Osteoblast (primary cell): Measurements from ENCODE around the gene TMCC1. TPM values are rescaled to one million over a fixed set of nuclear protein-coding genes. Genes with fewer than 3 reads are reported as not detected.

Source experiments
- DNase-seq: peaks from one replicate; pipeline ENCODE4 v3.0.0; 2011; ENCODE audit warnings: low spot score, mixed read lengths; ENCODE audit not compliant: insufficient read length; ENCODE audit errors: missing footprints
- H2AFZ ChIP-seq: 2 replicates; pipeline ENCODE4 v1.6.0; 2011; ENCODE audit warnings: mild to moderate bottlenecking, low read length
- H3K27ac ChIP-seq: 2 replicates; pipeline ENCODE4 v1.5.1; 2011; ENCODE audit warnings: mild to moderate bottlenecking, low read depth, low read length, moderate library complexity
- H3K27me3 ChIP-seq: 2 replicates; pipeline ENCODE4 v1.6.0; 2012; ENCODE audit warnings: mild to moderate bottlenecking, control low read depth, inconsistent platforms, low read length, moderate library complexity; ENCODE audit not compliant: insufficient read depth
- H3K36me3 ChIP-seq: 2 replicates; pipeline ENCODE4 v1.5.1; 2011; ENCODE audit warnings: mild to moderate bottlenecking, low read length, control low read depth, moderate library complexity; ENCODE audit not compliant: insufficient read depth
- H3K4me1 ChIP-seq: 2 replicates; pipeline ENCODE4 v1.5.1; 2011; ENCODE audit warnings: mild to moderate bottlenecking, low read length, control low read depth, moderate library complexity; ENCODE audit not compliant: insufficient read depth
- H3K4me2 ChIP-seq: 2 replicates; pipeline ENCODE4 v1.6.0; 2011; ENCODE audit warnings: mild to moderate bottlenecking, low read length; ENCODE audit not compliant: insufficient read depth
- H3K4me3 ChIP-seq: fragments of 200-600 bp; sonication (generic); 3 replicates; pipeline ENCODE4 v1.5.1; 2012; ENCODE audit warnings: mild to moderate bottlenecking, low read length, inconsistent platforms; ENCODE audit not compliant: insufficient read depth
- H3K79me2 ChIP-seq: 2 replicates; pipeline ENCODE4 v1.6.0; 2012; ENCODE audit warnings: mild to moderate bottlenecking, low read length, control low read depth, inconsistent platforms; ENCODE audit not compliant: insufficient read depth
- H3K9me3 ChIP-seq: 2 replicates; pipeline ENCODE4 v1.5.1; 2011; ENCODE audit warnings: low read depth, low read length, control low read depth
- H4K20me1 ChIP-seq: 2 replicates; pipeline ENCODE4 v1.6.0; 2012; ENCODE audit warnings: mild to moderate bottlenecking, low read length, control low read depth; ENCODE audit not compliant: insufficient read depth
- total RNA-seq: library from RNA; depleted of rRNA; stranded (reverse); fragments of >200 nt; gene quantifications from 2 replicates; pipeline ENCODE4 v1.2.3, GENCODE V29; 2012
- TF ChIP-seq, protein P1 (sequence below): IDR thresholded peaks from 2 replicates; pipeline ENCODE4 v1.5.1; 2011; ENCODE audit warnings: mild to moderate bottlenecking, low read depth, low read length, moderate library complexity; ENCODE audit errors: extremely low read depth

Gene TMCC1
- total RNA-seq, 1 donor, result 17.4 TPM

- Histone ChIP-seq H3K27me3 (no peaks in the 10 kb centered on the region), H3K9me3 (no peaks in the 10 kb centered on the region), H3K36me3 (no peaks in the 10 kb centered on the region), H4K20me1 (no peaks in the 10 kb centered on the region), H2AFZ (no peak overlapping the region), H3K27ac (no peak overlapping the region), H3K4me2 (no peak overlapping the region), H3K79me2 (no peaks in the 10 kb centered on the region), H3K4me3 (no peak overlapping the region), H3K4me1 (peaks cover 4% of the 10 kb centered on the region)
- TF ChIP-seq, protein P1, sequence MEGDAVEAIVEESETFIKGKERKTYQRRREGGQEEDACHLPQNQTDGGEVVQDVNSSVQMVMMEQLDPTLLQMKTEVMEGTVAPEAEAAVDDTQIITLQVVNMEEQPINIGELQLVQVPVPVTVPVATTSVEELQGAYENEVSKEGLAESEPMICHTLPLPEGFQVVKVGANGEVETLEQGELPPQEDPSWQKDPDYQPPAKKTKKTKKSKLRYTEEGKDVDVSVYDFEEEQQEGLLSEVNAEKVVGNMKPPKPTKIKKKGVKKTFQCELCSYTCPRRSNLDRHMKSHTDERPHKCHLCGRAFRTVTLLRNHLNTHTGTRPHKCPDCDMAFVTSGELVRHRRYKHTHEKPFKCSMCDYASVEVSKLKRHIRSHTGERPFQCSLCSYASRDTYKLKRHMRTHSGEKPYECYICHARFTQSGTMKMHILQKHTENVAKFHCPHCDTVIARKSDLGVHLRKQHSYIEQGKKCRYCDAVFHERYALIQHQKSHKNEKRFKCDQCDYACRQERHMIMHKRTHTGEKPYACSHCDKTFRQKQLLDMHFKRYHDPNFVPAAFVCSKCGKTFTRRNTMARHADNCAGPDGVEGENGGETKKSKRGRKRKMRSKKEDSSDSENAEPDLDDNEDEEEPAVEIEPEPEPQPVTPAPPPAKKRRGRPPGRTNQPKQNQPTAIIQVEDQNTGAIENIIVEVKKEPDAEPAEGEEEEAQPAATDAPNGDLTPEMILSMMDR, result no peak
- DNase-seq, result no peak
Observed at GRCh38 chr3:129783470-129783869, 110.0 kb downstream of the TMCC1 start.

DNA sequence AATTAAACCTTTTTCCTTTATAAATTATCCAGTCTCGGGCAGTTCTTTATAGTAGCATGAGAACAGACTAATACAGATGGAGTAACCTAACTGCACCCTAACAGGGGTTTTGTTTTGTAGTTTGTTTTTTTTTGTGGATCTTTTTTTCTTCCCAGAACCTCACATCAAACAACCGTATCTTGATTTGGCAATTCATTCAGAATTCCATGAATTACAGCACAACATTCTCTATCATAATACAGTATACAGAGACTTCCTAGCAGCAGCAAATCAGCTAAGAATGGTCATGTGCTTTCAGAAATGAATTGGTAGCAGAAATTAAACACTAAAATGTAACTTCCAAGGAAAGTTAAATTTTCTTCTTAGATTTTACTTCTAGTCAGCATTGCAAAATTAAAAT lies 114.6 kb downstream of the TMCC1 start:
- Histone ChIP-seq H3K4me3 (no peak overlapping the region), H3K9me3 (no peaks in the 10 kb centered on the region), H3K79me2 (no peaks in the 10 kb centered on the region), H2AFZ (no peak overlapping the region), H3K4me1 (peaks cover 4% of the 10 kb centered on the region), H4K20me1 (peaks cover 3% of the 10 kb centered on the region), H3K27ac (no peak overlapping the region), H3K27me3 (no peaks in the 10 kb centered on the region), H3K4me2 (no peak overlapping the region), H3K36me3 (no peaks in the 10 kb centered on the region)
- TF ChIP-seq, protein P1, result no peak
- DNase-seq, result no peak

- Histone ChIP-seq H3K4me1 (no peaks in the 10 kb centered on the region), H3K79me2 (no peaks in the 10 kb centered on the region), H4K20me1 (peaks cover 3% of the 10 kb centered on the region), H2AFZ (no peak overlapping the region), H3K27me3 (no peaks in the 10 kb centered on the region), H3K27ac (no peak overlapping the region), H3K4me3 (no peak overlapping the region), H3K36me3 (no peaks in the 10 kb centered on the region), H3K4me2 (no peak overlapping the region), H3K9me3 (no peaks in the 10 kb centered on the region)
- no peak for DNase-seq
- TF ChIP-seq, protein P1, result no peak
Observed at GRCh38 chr3:129777806-129778205, 115.7 kb downstream of the TMCC1 start.

- H3K4me1 ChIP-seq, result no peaks in the 10 kb centered on the region
- H3K27ac ChIP-seq, result no peak overlapping the region
- no peaks in the 10 kb centered on the region for H3K27me3 ChIP-seq
- no peaks in the 10 kb centered on the region for H3K36me3 ChIP-seq
- no peak for DNase-seq
- H3K4me3 ChIP-seq, result no peak overlapping the region
- TF ChIP-seq, protein P1, result no peak
- H3K9me3 ChIP-seq, result no peaks in the 10 kb centered on the region
- no peaks in the 10 kb centered on the region for H3K79me2 ChIP-seq
- peaks cover 3% of the 10 kb centered on the region for H4K20me1 ChIP-seq
- H3K4me2 ChIP-seq, result no peak overlapping the region
- H2AFZ ChIP-seq, result no peak overlapping the region
Observed at GRCh38 chr3:129775870-129776269, 117.6 kb downstream of the TMCC1 start.
